Measurements from ENCODE around the gene CROCC. TPM values are rescaled to one million over a fixed set of nuclear protein-coding genes. Genes with fewer than 3 reads are reported as not detected.

CROCC gene
- total RNA-seq, 1 donor from 2014 or later = 31.9 TPM

GRCh38 chr1:17018849-17019248 lies 97.1 kb downstream of the CROCC start:
- no peak for DNase-seq (ENCODE audit: extremely low spot score in 2 of 2)
- Histone ChIP-seq H3K9me3 (no peaks in the 10 kb centered on the region), H3K27ac (no peak overlapping the region), H3K36me3 (peaks cover 4 to 58% of the 10 kb centered on the region in 2 donors), H3K4me3 (no peak overlapping the region), H3K4me1 (no peaks in the 10 kb centered on the region), H3K27me3 (no peaks in the 10 kb centered on the region)
- TF ChIP-seq, protein P1, sequence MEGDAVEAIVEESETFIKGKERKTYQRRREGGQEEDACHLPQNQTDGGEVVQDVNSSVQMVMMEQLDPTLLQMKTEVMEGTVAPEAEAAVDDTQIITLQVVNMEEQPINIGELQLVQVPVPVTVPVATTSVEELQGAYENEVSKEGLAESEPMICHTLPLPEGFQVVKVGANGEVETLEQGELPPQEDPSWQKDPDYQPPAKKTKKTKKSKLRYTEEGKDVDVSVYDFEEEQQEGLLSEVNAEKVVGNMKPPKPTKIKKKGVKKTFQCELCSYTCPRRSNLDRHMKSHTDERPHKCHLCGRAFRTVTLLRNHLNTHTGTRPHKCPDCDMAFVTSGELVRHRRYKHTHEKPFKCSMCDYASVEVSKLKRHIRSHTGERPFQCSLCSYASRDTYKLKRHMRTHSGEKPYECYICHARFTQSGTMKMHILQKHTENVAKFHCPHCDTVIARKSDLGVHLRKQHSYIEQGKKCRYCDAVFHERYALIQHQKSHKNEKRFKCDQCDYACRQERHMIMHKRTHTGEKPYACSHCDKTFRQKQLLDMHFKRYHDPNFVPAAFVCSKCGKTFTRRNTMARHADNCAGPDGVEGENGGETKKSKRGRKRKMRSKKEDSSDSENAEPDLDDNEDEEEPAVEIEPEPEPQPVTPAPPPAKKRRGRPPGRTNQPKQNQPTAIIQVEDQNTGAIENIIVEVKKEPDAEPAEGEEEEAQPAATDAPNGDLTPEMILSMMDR (IDR thresholded peaks at IDR 0.05) = no peak
- TF ChIP-seq POLR2A (IDR thresholded peaks at IDR 0.05) (no peak), POLR2AphosphoS5 (IDR thresholded peaks at IDR 0.05; ENCODE audit: insufficient read depth in 1 of 2, low read depth in 1 of 2) (no peak)
- intact Hi-C loops (cut with DNase I) = no loop called here

GRCh38 chr1:17020502-17020901 lies 98.8 kb downstream of the CROCC start:
- Histone ChIP-seq H3K27me3 (no peaks in the 10 kb centered on the region), H3K27ac (no peak overlapping the region), H3K9me3 (no peaks in the 10 kb centered on the region), H3K4me3 (no peak overlapping the region), H3K4me1 (no peaks in the 10 kb centered on the region), H3K36me3 (peaks cover 4 to 73% of the 10 kb centered on the region in 2 donors)
- no peak for DNase-seq (ENCODE audit: extremely low spot score in 2 of 2)
- TF ChIP-seq POLR2A (IDR thresholded peaks at IDR 0.05) = no peak
- TF ChIP-seq POLR2AphosphoS5 (IDR thresholded peaks at IDR 0.05; ENCODE audit: insufficient read depth in 1 of 2, low read depth in 1 of 2) = no peak
- TF ChIP-seq, protein P1 (IDR thresholded peaks at IDR 0.05) = no peak
- intact Hi-C loops (cut with DNase I) = no loop called here

- no peak overlapping the region for H3K4me3 ChIP-seq
- no peak for DNase-seq (ENCODE audit: extremely low spot score in 2 of 2)
- peaks cover 4 to 86% of the 10 kb centered on the region in 2 donors for H3K36me3 ChIP-seq
Measured at GRCh38 chr1:17021896-17022295, 100.2 kb downstream of the CROCC start.

More at GRCh38 chr1:17021896-17022295, 100.2 kb downstream of the CROCC start:
- Histone ChIP-seq H3K9me3 (no peaks in the 10 kb centered on the region), H3K27ac (no peak overlapping the region), H3K27me3 (no peaks in the 10 kb centered on the region), H3K4me1 (no peaks in the 10 kb centered on the region)
- intact Hi-C loops (cut with DNase I) = no loop called here
- no peak for TF ChIP-seq POLR2AphosphoS5 (IDR thresholded peaks at IDR 0.05; ENCODE audit: insufficient read depth in 1 of 2, low read depth in 1 of 2)
- TF ChIP-seq, protein P1 (IDR thresholded peaks at IDR 0.05) = no peak
- TF ChIP-seq POLR2A (IDR thresholded peaks at IDR 0.05) = no peak

Small RNA genes within 50 kb of the gene (small RNA-seq; reads per million reads assigned to genes)
- gene RNU1-2 = not detected
- gene RNU1-5P = not detected

Other genes with a start within 250 kb of the CROCC start
- gene RNU1-4, start 181.4 kb upstream of the CROCC start, total RNA-seq = 19,908 TPM
- 19,908 TPM for gene RNU1-2, start 26.0 kb upstream of the CROCC start, total RNA-seq
- gene MFAP2, start 58.7 kb downstream of the CROCC start, total RNA-seq = 51.1 TPM
- 31.7 TPM for gene ATP13A2, start 90.0 kb downstream of the CROCC start, total RNA-seq
- gene SDHB, start 132.1 kb downstream of the CROCC start, total RNA-seq = 96.5 TPM
- 0.98 TPM for gene PADI2, start 197.5 kb downstream of the CROCC start, total RNA-seq